ENCODE results near the gene ARHGEF10L. TPM values are rescaled to one million over a fixed set of nuclear protein-coding genes. Genes with fewer than 3 reads are reported as not detected.

ARHGEF10L gene
- total and polyA plus RNA-seq, 4 donors, result 15.0 to 43.4 (median 24.3) TPM

DNA sequence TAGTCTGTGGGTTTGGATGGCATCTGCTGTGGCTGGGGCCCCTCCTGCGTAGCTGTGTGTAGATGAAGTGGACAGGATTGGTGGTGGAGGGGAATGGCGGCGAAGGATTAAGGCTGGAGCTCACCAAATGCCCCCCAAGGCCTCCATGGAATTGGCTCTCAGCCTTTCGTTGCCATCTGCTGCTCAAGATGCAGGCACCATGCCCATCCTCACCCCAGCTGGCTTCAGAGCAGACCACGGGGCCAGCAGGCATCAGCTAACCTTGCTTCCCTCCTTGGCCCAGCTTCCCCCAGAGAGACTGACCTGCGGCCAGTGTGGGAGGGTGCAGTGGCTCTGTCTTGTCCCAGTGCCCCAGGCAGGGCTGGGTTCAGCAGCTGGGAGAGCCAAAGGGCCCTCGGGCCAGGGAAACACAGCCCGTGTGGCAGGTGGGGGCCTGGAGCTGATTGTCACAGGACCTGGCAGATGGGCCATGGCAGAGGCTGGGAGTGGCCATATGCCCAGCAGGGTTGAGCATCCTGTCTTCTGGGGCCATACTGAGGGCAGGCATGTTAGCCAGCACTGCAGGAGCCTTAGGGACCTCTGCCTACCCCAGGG is 148.8 kb downstream of the ARHGEF10L start:
- H3K4me1 ChIP-seq (ENCODE audit: control insufficient read depth in 5 of 5, insufficient read depth in 5 of 5, low read length in 5 of 5), result peaks cover 0 to 13% (median 0%) of the 10 kb centered on the region in 5 donors
- TF ChIP-seq CTCF (IDR thresholded peaks at IDR 0.05; ENCODE audit: control extremely low read depth, extremely low read depth), result no peak
- H3K27me3 ChIP-seq (ENCODE audit: control insufficient read depth in 3 of 3, insufficient read depth in 3 of 3, low read length in 2 of 3), result no peaks in the 10 kb centered on the region
- H3K4me3 ChIP-seq, result no peak overlapping the region
- DNase-seq (no peak), ATAC-seq (ENCODE audit: insufficient read depth, low FRiP score) (no peak)
- H3K27ac ChIP-seq (ENCODE audit: low read depth in 1 of 2, low read length in 1 of 2), result no peak overlapping the region
- WGBS, 2 donors, result 95 to 97% methylated on average over 8 of the region's 8 CpGs
- H3K9ac ChIP-seq (ENCODE audit: insufficient read depth in 1 of 2, low read length in 2 of 2), result no peak overlapping the region
- peaks cover under 1 to 30% (median 4%) of the 10 kb centered on the region in 4 donors for H3K36me3 ChIP-seq (ENCODE audit: control insufficient read depth in 4 of 4, insufficient read depth in 4 of 4, low read length in 4 of 4)
- no peaks in the 10 kb centered on the region for H3K9me3 ChIP-seq (ENCODE audit: control insufficient read depth in 4 of 4, insufficient read depth in 3 of 4, low read length in 3 of 4)

- Histone ChIP-seq H3K9me3 (ENCODE audit: control insufficient read depth in 4 of 4, insufficient read depth in 3 of 4, low read length in 3 of 4) (no peaks in the 10 kb centered on the region), H3K4me3 (no peak overlapping the region), H3K4me1 (ENCODE audit: control insufficient read depth in 5 of 5, insufficient read depth in 5 of 5, low read length in 5 of 5) (peaks cover 0 to 13% (median 0%) of the 10 kb centered on the region in 5 donors), H3K27ac (ENCODE audit: low read depth in 1 of 2, low read length in 1 of 2) (no peak overlapping the region), H3K36me3 (ENCODE audit: control insufficient read depth in 4 of 4, insufficient read depth in 4 of 4, low read length in 4 of 4) (peaks cover 3 to 27% (median 4%) of the 10 kb centered on the region in 4 donors), H3K27me3 (ENCODE audit: control insufficient read depth in 3 of 3, insufficient read depth in 3 of 3, low read length in 2 of 3) (no peaks in the 10 kb centered on the region), H3K9ac (ENCODE audit: insufficient read depth in 1 of 2, low read length in 2 of 2) (no peak overlapping the region)
- WGBS, 2 donors, result 90 to 95% methylated on average over 9 of the region's 9 CpGs
- ATAC-seq (ENCODE audit: insufficient read depth, low FRiP score) (no peak), DNase-seq (peak in 1 of 3 donors; percentile 22)
- TF ChIP-seq CTCF (IDR thresholded peaks at IDR 0.05; ENCODE audit: control extremely low read depth, extremely low read depth), result no peak
These were observed 149.5 kb downstream of the ARHGEF10L start for GRCh38 chr1:17689011-17689410.

DNA sequence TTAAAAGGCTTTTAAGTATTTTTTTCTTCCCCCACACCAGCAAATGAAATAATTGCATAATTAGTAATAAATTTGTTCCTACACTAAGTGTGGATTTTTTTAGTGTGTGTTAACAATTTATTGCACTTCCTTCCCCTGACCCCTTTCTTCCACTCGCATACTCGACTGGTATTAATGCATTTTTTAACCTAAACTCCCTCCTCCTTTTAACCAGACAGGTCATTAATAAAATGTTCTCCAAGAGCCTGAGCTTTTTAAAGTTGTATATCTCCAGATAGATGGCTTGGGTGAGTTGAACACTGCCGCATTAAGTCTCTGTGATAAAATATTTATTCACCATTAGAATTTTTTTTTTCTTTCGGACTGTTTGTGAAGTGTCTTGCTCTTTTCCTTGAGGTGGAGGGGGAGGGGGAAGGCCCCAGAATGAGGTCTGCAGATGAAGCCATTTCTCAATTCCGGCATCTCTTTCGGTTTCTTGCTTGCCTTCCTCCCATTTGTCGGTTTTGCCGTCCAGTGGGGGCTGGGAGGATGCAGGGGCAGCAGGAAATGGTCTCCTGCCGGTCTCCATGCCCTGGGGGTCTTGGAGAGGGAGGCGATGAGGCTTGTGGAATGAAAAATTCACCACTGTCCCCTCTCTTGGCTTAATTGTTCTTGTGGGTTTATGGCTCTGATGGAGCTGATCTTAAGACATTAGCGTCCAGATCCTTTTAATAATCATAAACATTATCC is 151.6 kb downstream of the ARHGEF10L start:
- Histone ChIP-seq H3K4me3 (no peak overlapping the region), H3K27ac (ENCODE audit: low read depth in 1 of 2, low read length in 1 of 2) (no peak overlapping the region), H3K9me3 (ENCODE audit: control insufficient read depth in 4 of 4, insufficient read depth in 3 of 4, low read length in 3 of 4) (no peaks in the 10 kb centered on the region), H3K9ac (ENCODE audit: insufficient read depth in 1 of 2, low read length in 2 of 2) (no peak overlapping the region), H3K4me1 (ENCODE audit: control insufficient read depth in 5 of 5, insufficient read depth in 5 of 5, low read length in 5 of 5) (peaks cover 0 to 14% (median 0%) of the 10 kb centered on the region in 5 donors), H3K36me3 (ENCODE audit: control insufficient read depth in 4 of 4, insufficient read depth in 4 of 4, low read length in 4 of 4) (peaks cover 3 to 36% (median 3%) of the 10 kb centered on the region in 4 donors), H3K27me3 (ENCODE audit: control insufficient read depth in 3 of 3, insufficient read depth in 3 of 3, low read length in 2 of 3) (no peaks in the 10 kb centered on the region)
- DNase-seq, result peak in 1 of 3 donors; percentile 24
- TF ChIP-seq CTCF (IDR thresholded peaks at IDR 0.05; ENCODE audit: control extremely low read depth, extremely low read depth), result no peak
- WGBS, 2 donors, result 30 to 49% methylated on average over 11 of the region's 11 CpGs
- ATAC-seq (ENCODE audit: insufficient read depth, low FRiP score), result no peak

Measured in lung (tissue), 12 donors.